ENCODE results near the gene PRELP.

PRELP gene

DNA sequence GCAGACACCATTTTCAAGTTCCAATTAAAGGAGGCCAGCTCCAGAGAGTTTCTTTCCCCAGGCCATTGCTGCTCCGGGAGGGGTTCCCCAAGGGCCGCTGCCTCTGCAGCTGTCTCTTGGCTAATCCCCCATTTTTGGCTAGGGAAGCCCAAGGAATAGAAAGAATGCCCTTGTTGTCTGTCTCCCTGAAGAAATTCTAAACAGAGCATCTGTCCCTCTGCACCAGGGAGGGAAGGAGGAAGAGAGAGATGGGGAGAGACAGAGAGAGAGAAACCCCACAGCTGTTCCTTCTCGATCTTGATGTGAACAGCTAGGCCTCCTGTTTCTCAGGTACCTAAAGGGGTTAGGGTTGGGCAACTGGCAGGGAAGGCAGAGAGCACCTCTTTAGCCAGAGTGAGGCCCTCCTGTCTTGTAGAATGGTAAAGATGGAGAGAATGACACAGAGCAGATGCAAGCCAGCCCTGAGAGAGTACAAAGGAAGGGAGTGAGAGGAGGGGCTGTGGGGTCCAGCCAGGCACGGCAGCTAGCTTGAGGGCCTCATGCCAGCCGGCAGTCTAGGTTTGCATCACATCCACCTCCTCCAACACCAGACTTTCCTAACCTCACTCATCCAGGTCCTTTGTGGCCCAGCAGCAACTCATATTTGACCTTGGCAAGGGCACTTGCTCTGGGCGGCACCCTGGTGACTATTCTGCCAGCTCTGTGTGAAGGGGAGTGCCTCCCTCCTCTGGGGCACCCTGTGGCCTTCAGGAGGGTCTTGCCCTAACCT is 31.4 kb downstream of the PRELP start:
- H3K4me1 ChIP-seq (ENCODE audit: low read length), result no peaks in the 10 kb centered on the region; the same call in 1 of the 2 replicates
- peaks cover 19% of the 10 kb centered on the region for H3K27me3 ChIP-seq (ENCODE audit: low read depth, low read length)
- no peak overlapping the region for H3K4me3 ChIP-seq (ENCODE audit: low read length)
- H4K20me1 ChIP-seq (ENCODE audit: insufficient read depth, low read length), result no peaks in the 10 kb centered on the region
- no peaks in the 10 kb centered on the region for H3K9me3 ChIP-seq (ENCODE audit: insufficient read depth, low read length)
- H3K27ac ChIP-seq (ENCODE audit: low read length), result no peak overlapping the region
- no peaks in the 10 kb centered on the region for H3K36me3 ChIP-seq (replicated peaks; ENCODE audit: low read depth, low read length)
- H3K4me2 ChIP-seq (ENCODE audit: low read length), result no peak overlapping the region
- no peaks in the 10 kb centered on the region for H3K79me2 ChIP-seq (ENCODE audit: low read length)
- no peak overlapping the region for H3K9ac ChIP-seq (ENCODE audit: low read length)
- no peak for TF ChIP-seq EZH2phosphoT487 (IDR thresholded peaks at IDR 0.05; ENCODE audit: low read depth)
- TF ChIP-seq, protein P1, sequence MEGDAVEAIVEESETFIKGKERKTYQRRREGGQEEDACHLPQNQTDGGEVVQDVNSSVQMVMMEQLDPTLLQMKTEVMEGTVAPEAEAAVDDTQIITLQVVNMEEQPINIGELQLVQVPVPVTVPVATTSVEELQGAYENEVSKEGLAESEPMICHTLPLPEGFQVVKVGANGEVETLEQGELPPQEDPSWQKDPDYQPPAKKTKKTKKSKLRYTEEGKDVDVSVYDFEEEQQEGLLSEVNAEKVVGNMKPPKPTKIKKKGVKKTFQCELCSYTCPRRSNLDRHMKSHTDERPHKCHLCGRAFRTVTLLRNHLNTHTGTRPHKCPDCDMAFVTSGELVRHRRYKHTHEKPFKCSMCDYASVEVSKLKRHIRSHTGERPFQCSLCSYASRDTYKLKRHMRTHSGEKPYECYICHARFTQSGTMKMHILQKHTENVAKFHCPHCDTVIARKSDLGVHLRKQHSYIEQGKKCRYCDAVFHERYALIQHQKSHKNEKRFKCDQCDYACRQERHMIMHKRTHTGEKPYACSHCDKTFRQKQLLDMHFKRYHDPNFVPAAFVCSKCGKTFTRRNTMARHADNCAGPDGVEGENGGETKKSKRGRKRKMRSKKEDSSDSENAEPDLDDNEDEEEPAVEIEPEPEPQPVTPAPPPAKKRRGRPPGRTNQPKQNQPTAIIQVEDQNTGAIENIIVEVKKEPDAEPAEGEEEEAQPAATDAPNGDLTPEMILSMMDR (IDR thresholded peaks at IDR 0.05; ENCODE audit: low read depth, low read length), result no peak
- no peak overlapping the region for H2AFZ ChIP-seq (ENCODE audit: low read depth, low read length)

DNA sequence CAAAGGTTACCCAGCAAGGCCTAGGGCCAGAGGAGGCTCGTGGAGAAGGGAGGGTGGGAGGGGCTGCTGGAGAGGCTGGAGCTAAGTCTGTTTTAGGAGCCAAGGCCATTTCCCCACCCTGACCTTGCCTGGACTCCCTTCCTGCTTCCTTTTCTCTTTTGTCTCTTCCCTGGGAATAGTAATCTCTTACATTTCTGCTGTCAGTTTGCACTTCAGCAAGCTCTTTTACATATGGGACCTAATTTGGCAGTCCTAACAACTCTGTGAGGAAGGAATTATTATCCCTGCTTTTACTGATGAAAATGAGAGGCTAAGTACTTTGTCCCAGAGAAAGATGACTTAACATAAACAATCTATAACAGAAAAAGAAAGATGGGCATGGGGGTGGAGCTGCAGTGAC is 32.2 kb downstream of the PRELP start:
- H3K27me3 ChIP-seq (ENCODE audit: low read depth, low read length), result peaks cover 11% of the 10 kb centered on the region
- no peak overlapping the region for H2AFZ ChIP-seq (ENCODE audit: low read depth, low read length)
- H3K4me1 ChIP-seq (ENCODE audit: low read length), result peaks cover 7% of the 10 kb centered on the region
- H4K20me1 ChIP-seq (ENCODE audit: insufficient read depth, low read length), result no peaks in the 10 kb centered on the region
- no peak overlapping the region for H3K9ac ChIP-seq (ENCODE audit: low read length)
- H3K4me3 ChIP-seq (ENCODE audit: low read length), result no peak overlapping the region
- H3K79me2 ChIP-seq (ENCODE audit: low read length), result no peaks in the 10 kb centered on the region
- H3K9me3 ChIP-seq (ENCODE audit: insufficient read depth, low read length), result no peaks in the 10 kb centered on the region
- TF ChIP-seq, protein P1 (IDR thresholded peaks at IDR 0.05; ENCODE audit: low read depth, low read length), result no peak
- no peak for TF ChIP-seq EZH2phosphoT487 (IDR thresholded peaks at IDR 0.05; ENCODE audit: low read depth)
- no peaks in the 10 kb centered on the region for H3K36me3 ChIP-seq (replicated peaks; ENCODE audit: low read depth, low read length)
- H3K4me2 ChIP-seq (ENCODE audit: low read length), result no peak overlapping the region
- no peak overlapping the region for H3K27ac ChIP-seq (ENCODE audit: low read length)

DNA sequence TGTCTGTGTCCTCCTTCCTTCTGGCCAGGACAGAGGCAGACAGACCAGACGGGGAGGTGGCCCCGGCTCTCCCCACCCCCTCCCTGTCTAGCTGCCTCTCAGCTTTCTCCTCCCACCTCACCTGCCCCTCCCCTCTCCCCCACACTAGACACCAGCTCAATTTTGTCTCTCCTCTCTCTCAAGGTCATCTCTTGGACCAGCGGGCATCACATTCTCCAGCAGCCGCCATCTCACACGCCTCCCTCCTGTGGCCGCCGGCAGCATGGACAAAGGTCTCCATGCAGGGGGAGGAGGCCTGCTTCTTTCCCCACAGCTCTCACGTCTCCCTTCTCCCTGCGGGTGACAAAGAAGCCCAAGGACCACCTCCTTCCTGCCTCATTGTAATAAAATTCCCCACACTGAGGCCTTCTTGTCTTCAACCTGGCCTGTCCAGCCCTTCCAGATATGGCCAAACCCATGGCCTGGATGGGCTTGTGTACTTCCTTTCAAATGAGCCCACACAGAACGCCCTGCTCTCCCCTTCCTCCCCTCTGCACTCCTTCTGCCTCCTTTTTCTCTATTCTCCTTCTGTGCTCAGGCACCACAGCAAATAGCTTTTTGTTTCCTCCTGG is 33.0 kb downstream of the PRELP start:
- Histone ChIP-seq H3K79me2 (ENCODE audit: low read length) (no peaks in the 10 kb centered on the region), H3K4me1 (ENCODE audit: low read length) (peaks cover 15% of the 10 kb centered on the region), H3K27me3 (ENCODE audit: low read depth, low read length) (peaks cover 3% of the 10 kb centered on the region), H3K4me3 (ENCODE audit: low read length) (no peak overlapping the region), H3K9me3 (ENCODE audit: insufficient read depth, low read length) (no peaks in the 10 kb centered on the region), H3K4me2 (ENCODE audit: low read length) (no peak overlapping the region), H3K27ac (ENCODE audit: low read length) (no peak overlapping the region), H3K9ac (ENCODE audit: low read length) (no peak overlapping the region), H3K36me3 (replicated peaks; ENCODE audit: low read depth, low read length) (no peaks in the 10 kb centered on the region), H2AFZ (ENCODE audit: low read depth, low read length) (no peak overlapping the region), H4K20me1 (ENCODE audit: insufficient read depth, low read length) (no peaks in the 10 kb centered on the region)
- no peak for TF ChIP-seq EZH2phosphoT487 (IDR thresholded peaks at IDR 0.05; ENCODE audit: low read depth)

DNA sequence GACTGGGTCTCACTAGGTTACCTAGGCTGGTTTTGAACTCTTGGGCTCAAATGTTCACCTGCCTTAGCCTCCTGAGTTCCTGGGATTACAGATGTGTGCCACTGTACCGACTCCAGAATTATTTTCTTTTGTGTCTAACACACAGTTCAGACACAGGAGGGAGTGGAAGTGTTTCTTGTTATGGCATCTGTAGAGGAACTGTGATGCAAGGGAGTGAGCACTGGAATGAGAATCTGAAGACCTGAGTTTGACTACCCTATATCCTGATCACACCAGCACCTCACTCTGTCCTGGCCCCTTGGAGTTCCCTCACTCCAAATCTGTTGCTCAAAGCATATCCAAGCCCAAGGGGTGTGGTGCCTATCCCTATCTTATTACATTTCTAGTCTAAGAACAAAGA is 33.5 kb downstream of the PRELP start:
- Histone ChIP-seq H2AFZ (ENCODE audit: low read depth, low read length) (no peak overlapping the region), H3K36me3 (replicated peaks; ENCODE audit: low read depth, low read length) (no peaks in the 10 kb centered on the region), H3K79me2 (ENCODE audit: low read length) (no peaks in the 10 kb centered on the region), H4K20me1 (ENCODE audit: insufficient read depth, low read length) (no peaks in the 10 kb centered on the region), H3K4me2 (ENCODE audit: low read length) (no peak overlapping the region), H3K27me3 (ENCODE audit: low read depth, low read length) (no peaks in the 10 kb centered on the region), H3K4me1 (ENCODE audit: low read length) (peaks cover 18% of the 10 kb centered on the region), H3K4me3 (ENCODE audit: low read length) (no peak overlapping the region), H3K9me3 (ENCODE audit: insufficient read depth, low read length) (no peaks in the 10 kb centered on the region), H3K27ac (ENCODE audit: low read length) (no peak overlapping the region), H3K9ac (ENCODE audit: low read length) (no peak overlapping the region)
- no peak for TF ChIP-seq EZH2phosphoT487 (IDR thresholded peaks at IDR 0.05; ENCODE audit: low read depth)
- TF ChIP-seq, protein P1 (IDR thresholded peaks at IDR 0.05; ENCODE audit: low read depth, low read length), result no peak

Measured in OCI-LY3 (cell line).